ENCODE measurements around the gene SIK3.
A peak's percentile ranks its signal among the peaks of the same experiment; 100 is the strongest.

The SIK3 gene

DNA sequence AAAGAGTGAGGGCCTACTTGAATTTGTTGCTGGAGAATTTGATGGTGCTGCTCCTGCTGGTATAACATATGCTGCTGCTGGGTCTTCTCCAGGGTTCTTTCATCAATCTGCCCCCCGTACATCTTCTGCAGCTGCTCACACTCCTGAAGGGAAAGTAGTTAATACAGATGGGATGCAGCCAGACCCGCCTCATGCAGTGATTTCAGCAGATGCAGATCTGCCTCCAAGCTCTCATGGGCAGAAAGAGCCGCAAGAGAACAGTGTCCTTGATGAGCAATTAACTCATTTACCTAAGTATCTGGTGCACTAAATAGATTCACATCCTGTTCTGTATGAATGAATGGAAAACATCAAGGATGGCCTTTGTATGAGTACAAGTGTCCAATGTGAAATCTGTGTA, 236.0 kb downstream of the SIK3 start:
- no peak for DNase-seq (ENCODE audit: low read depth)
- no peak overlapping the region for H3K4me3 ChIP-seq (ENCODE audit: low read depth, low read length)
- TF ChIP-seq CTCF (conservative IDR thresholded peaks at IDR 0.05; ENCODE audit: low read depth, low read length), result no peak

GRCh38 chr11:116861539-116861938, 236.7 kb downstream of the SIK3 start:
- TF ChIP-seq CTCF (conservative IDR thresholded peaks at IDR 0.05; ENCODE audit: low read depth, low read length), result no peak
- no peak overlapping the region for H3K4me3 ChIP-seq (ENCODE audit: low read depth, low read length)
- DNase-seq (ENCODE audit: low read depth), result peak; percentile 21

DNA sequence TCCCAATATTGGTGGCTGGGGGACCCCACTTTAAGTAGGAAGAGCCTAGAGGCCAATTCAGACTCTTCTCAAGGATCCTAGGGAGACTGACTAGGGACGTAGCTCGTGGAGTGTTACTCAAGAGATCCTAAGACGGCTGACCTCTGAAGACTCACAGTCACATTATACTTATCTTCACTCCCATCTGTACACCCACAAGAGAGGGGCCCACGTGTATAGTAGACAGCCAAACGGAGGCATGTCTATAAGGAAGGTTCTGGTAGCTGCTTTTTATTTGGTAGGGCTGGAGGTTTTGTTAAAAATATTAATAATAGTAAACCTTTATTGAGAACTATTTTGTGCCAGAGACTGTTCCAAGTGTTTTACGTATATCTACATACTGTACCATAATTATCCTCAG, 237.9 kb downstream of the SIK3 start:
- no peak overlapping the region for H3K4me3 ChIP-seq (ENCODE audit: low read depth, low read length)
- TF ChIP-seq CTCF (conservative IDR thresholded peaks at IDR 0.05; ENCODE audit: low read depth, low read length), result no peak
- no peak for DNase-seq (ENCODE audit: low read depth)

GRCh38 chr11:116859175-116859574, 239.1 kb downstream of the SIK3 start:
- no peak overlapping the region for H3K4me3 ChIP-seq (ENCODE audit: low read depth, low read length)
- no peak for TF ChIP-seq CTCF (conservative IDR thresholded peaks at IDR 0.05; ENCODE audit: low read depth, low read length)
- DNase-seq (ENCODE audit: low read depth), result no peak

DNA sequence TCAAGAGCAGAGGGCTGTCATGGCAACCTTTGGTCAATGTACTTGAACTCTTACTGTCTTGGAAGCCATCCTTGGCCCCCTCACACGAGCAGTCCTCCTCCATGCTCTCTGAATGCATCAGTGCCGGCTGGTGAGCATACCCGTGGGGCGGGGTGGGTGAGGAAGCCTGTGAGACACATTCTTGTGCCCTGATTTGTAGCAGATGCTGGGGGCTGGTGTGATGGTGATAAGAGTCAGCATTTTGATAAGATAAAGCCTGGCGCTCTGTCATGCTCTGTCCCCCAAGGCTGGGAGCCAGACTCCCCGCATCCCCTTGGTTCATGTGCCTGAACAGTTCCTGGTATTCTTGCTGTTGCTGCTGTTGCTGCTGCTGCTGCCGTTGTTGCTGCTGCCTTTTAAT, 240.3 kb downstream of the SIK3 start:
- no peak for TF ChIP-seq CTCF (conservative IDR thresholded peaks at IDR 0.05; ENCODE audit: low read depth, low read length)
- no peak for DNase-seq (ENCODE audit: low read depth)
- no peak overlapping the region for H3K4me3 ChIP-seq (ENCODE audit: low read depth, low read length)

DNA sequence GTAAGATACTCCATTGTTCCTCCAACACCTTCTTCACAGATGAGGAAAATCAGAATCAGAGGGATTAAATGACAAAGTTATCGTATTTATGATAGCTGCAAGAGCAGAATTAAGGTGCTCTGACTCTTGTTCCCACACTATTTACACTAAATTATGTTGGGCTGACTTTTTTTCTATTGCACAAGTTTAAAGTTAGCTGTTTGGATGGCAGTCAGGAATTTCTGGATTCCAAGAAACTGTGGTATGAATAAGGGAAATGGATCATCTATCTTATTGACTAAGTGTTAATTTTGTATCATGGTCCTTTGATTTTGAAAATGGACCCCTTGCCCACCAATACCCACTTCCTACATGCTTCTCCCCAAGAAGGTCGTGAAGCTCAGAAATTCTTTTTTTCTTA, 240.9 kb downstream of the SIK3 start:
- no peak overlapping the region for H3K4me3 ChIP-seq (ENCODE audit: low read depth, low read length)
- TF ChIP-seq CTCF (conservative IDR thresholded peaks at IDR 0.05; ENCODE audit: low read depth, low read length), result no peak
- peak; percentile 7 for DNase-seq (ENCODE audit: low read depth)

DNA sequence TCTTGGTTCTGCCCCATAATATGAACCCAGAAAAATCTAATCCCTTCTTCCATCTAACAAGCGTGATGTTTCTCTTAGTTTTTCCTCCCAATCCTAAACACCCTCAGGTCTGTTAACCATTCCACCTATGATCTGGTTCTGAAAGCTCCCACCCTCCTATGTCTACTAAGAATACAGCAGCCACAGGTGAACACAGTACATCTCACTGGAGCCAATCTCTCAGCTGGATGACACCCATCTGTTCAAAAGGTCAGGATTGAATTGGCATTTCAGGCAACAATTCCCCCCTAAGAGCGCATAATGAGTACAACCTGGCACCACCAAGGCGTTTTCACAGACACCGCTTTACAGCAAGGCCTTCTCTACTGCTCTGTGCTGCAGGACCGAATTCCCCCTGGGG, 241.8 kb downstream of the SIK3 start:
- no peak overlapping the region for H3K4me3 ChIP-seq (ENCODE audit: low read depth, low read length)
- no peak for DNase-seq (ENCODE audit: low read depth)
- no peak for TF ChIP-seq CTCF (conservative IDR thresholded peaks at IDR 0.05; ENCODE audit: low read depth, low read length)
